Measurements from ENCODE around the gene SH3BGRL.

SH3BGRL gene

DNA sequence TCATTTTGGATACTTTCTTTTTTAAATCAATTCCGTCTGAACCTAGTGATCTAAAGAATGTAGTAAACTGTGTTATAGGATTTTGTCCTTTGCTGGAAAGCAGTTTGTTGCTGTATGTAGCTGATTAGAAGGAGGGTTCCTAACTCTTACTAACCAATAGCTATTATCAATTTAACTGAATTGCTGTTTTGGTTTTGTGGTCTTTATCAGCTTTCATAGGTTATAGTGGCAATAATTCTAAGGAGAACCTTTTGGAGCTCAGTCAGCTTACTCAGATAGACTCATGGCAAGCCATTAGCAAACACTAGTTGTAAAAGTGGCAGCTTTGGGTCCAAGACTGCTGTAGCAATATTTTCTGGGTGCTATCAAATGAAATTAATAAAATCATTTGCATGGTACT lies 29.6 kb downstream of the SH3BGRL start:
- TF ChIP-seq CTCF (IDR thresholded peaks at IDR 0.05; ENCODE audit: borderline replicate concordance, extremely low read depth, low read length, poor library complexity, severe bottlenecking), result no peak
- no peak for TF ChIP-seq EZH2 (IDR thresholded peaks at IDR 0.05; ENCODE audit: borderline replicate concordance, low read depth, low read length, severe bottlenecking)
- DNase-seq (no peak), ATAC-seq (ENCODE audit: insufficient read depth, low read depth) (no peak)
- H3K9ac ChIP-seq (ENCODE audit: low read depth, low read length), result no peak overlapping the region
- no peak overlapping the region for H3K4me2 ChIP-seq (ENCODE audit: insufficient read depth, low read length)
- H3K9me3 ChIP-seq (ENCODE audit: insufficient read depth, low read length, severe bottlenecking), result no peaks in the 10 kb centered on the region
- H3K4me1 ChIP-seq (ENCODE audit: insufficient read depth, low read length), result no peaks in the 10 kb centered on the region
- H3K27me3 ChIP-seq (ENCODE audit: insufficient read depth, low read length, poor library complexity), result no peaks in the 10 kb centered on the region
- H4K20me1 ChIP-seq (ENCODE audit: insufficient read depth, low read length), result no peaks in the 10 kb centered on the region
- no peak overlapping the region for H3K4me3 ChIP-seq (ENCODE audit: low read depth in 1 of 2, low read length in 2 of 2)
- no peak overlapping the region for H3K27ac ChIP-seq (ENCODE audit: low read length)
- H3K36me3 ChIP-seq (ENCODE audit: insufficient read depth, low read length), result no peaks in the 10 kb centered on the region
- peaks cover 25% of the 10 kb centered on the region for H3K79me2 ChIP-seq (ENCODE audit: insufficient read depth, low read length)
- H2AFZ ChIP-seq (ENCODE audit: low read depth, low read length), result no peak overlapping the region

- H3K4me3 ChIP-seq (ENCODE audit: low read depth in 1 of 2, low read length in 2 of 2), result no peak overlapping the region
- DNase-seq (no peak), ATAC-seq (ENCODE audit: insufficient read depth, low read depth) (no peak)
- no peak overlapping the region for H3K9ac ChIP-seq (ENCODE audit: low read depth, low read length)
- H2AFZ ChIP-seq (ENCODE audit: low read depth, low read length), result no peak overlapping the region
- peaks cover 5% of the 10 kb centered on the region; the same call in 1 of the 2 replicates for H3K36me3 ChIP-seq (ENCODE audit: insufficient read depth, low read length)
- H3K9me3 ChIP-seq (ENCODE audit: insufficient read depth, low read length, severe bottlenecking), result no peaks in the 10 kb centered on the region
- H3K4me2 ChIP-seq (ENCODE audit: insufficient read depth, low read length), result no peak overlapping the region
- no peaks in the 10 kb centered on the region for H3K27me3 ChIP-seq (ENCODE audit: insufficient read depth, low read length, poor library complexity)
- H3K27ac ChIP-seq (ENCODE audit: low read length), result no peak overlapping the region
- H3K79me2 ChIP-seq (ENCODE audit: insufficient read depth, low read length), result peaks cover 28% of the 10 kb centered on the region
- no peaks in the 10 kb centered on the region for H3K4me1 ChIP-seq (ENCODE audit: insufficient read depth, low read length)
- no peaks in the 10 kb centered on the region for H4K20me1 ChIP-seq (ENCODE audit: insufficient read depth, low read length)
- TF ChIP-seq EZH2 (IDR thresholded peaks at IDR 0.05; ENCODE audit: borderline replicate concordance, low read depth, low read length, severe bottlenecking) (no peak), CTCF (IDR thresholded peaks at IDR 0.05; ENCODE audit: borderline replicate concordance, extremely low read depth, low read length, poor library complexity, severe bottlenecking) (no peak)
Measured at GRCh38 chrX:81232218-81232617, 30.3 kb downstream of the SH3BGRL start.

- TF ChIP-seq CTCF (IDR thresholded peaks at IDR 0.05; ENCODE audit: borderline replicate concordance, extremely low read depth, low read length, poor library complexity, severe bottlenecking), result no peak
- TF ChIP-seq EZH2 (IDR thresholded peaks at IDR 0.05; ENCODE audit: borderline replicate concordance, low read depth, low read length, severe bottlenecking), result no peak
- peaks cover 3% of the 10 kb centered on the region; the same call in 1 of the 2 replicates for H3K79me2 ChIP-seq (ENCODE audit: insufficient read depth, low read length)
- no peak overlapping the region for H3K4me2 ChIP-seq (ENCODE audit: insufficient read depth, low read length)
- H3K27ac ChIP-seq (ENCODE audit: low read length), result no peak overlapping the region
- no peaks in the 10 kb centered on the region for H4K20me1 ChIP-seq (ENCODE audit: insufficient read depth, low read length)
- H3K36me3 ChIP-seq (ENCODE audit: insufficient read depth, low read length), result peaks cover 29% of the 10 kb centered on the region
- ATAC-seq (ENCODE audit: insufficient read depth, low read depth), result no peak
- no peak overlapping the region for H3K4me3 ChIP-seq (ENCODE audit: low read depth in 1 of 2, low read length in 2 of 2)
- no peak for DNase-seq
- no peaks in the 10 kb centered on the region for H3K4me1 ChIP-seq (ENCODE audit: insufficient read depth, low read length)
- no peaks in the 10 kb centered on the region for H3K27me3 ChIP-seq (ENCODE audit: insufficient read depth, low read length, poor library complexity)
- no peak overlapping the region for H3K9ac ChIP-seq (ENCODE audit: low read depth, low read length)
- peaks cover 10% of the 10 kb centered on the region for H3K9me3 ChIP-seq (ENCODE audit: insufficient read depth, low read length, severe bottlenecking)
- no peak overlapping the region for H2AFZ ChIP-seq (ENCODE audit: low read depth, low read length)
Measured at GRCh38 chrX:81237516-81237915, 35.6 kb downstream of the SH3BGRL start.

- Histone ChIP-seq H3K4me2 (ENCODE audit: insufficient read depth, low read length) (no peak overlapping the region), H3K4me3 (ENCODE audit: low read depth in 1 of 2, low read length in 2 of 2) (no peak overlapping the region), H3K36me3 (ENCODE audit: insufficient read depth, low read length) (peaks cover 29% of the 10 kb centered on the region), H3K27ac (ENCODE audit: low read length) (no peak overlapping the region), H3K4me1 (ENCODE audit: insufficient read depth, low read length) (no peaks in the 10 kb centered on the region), H3K27me3 (ENCODE audit: insufficient read depth, low read length, poor library complexity) (no peaks in the 10 kb centered on the region), H3K79me2 (ENCODE audit: insufficient read depth, low read length) (peaks cover 3% of the 10 kb centered on the region; the same call in 1 of the 2 replicates), H4K20me1 (ENCODE audit: insufficient read depth, low read length) (no peaks in the 10 kb centered on the region), H2AFZ (ENCODE audit: low read depth, low read length) (no peak overlapping the region), H3K9me3 (ENCODE audit: insufficient read depth, low read length, severe bottlenecking) (peaks cover 10% of the 10 kb centered on the region), H3K9ac (ENCODE audit: low read depth, low read length) (no peak overlapping the region)
- ATAC-seq (ENCODE audit: insufficient read depth, low read depth) (no peak), DNase-seq (no peak)
- no peak for TF ChIP-seq EZH2 (IDR thresholded peaks at IDR 0.05; ENCODE audit: borderline replicate concordance, low read depth, low read length, severe bottlenecking)
- TF ChIP-seq CTCF (IDR thresholded peaks at IDR 0.05; ENCODE audit: borderline replicate concordance, extremely low read depth, low read length, poor library complexity, severe bottlenecking), result no peak
Measured at GRCh38 chrX:81238166-81238565, 36.3 kb downstream of the SH3BGRL start.
